Uterus (tissue), 4 donors: ENCODE data around the gene RTEL1. TPM values are rescaled to one million over a fixed set of nuclear protein-coding genes. Genes with fewer than 3 reads are reported as not detected.
A peak's percentile ranks its signal among the peaks of the same experiment; 100 is the strongest.

Source experiments
- DNase-seq, 2 donors: peaks; one replicate each; pipeline ENCODE4 v3.0.0-alpha.2; 2019 to 2020
- H3K27ac ChIP-seq, 2 donors: fragments of 200-600 bp; sonication (generic); 1 replicate in 1 of 2; 2 replicates in 1 of 2; pipeline ENCODE4 v1.5.1; 2016 to 2018
- H3K27me3 ChIP-seq, 2 donors: fragments of 200-600 bp; sonication (generic); one replicate each; pipeline ENCODE4 v1.5.1; 2018 to 2019; ENCODE audit warnings: control low read depth in 1 of 2
- H3K36me3 ChIP-seq, 2 donors: fragments of 200-600 bp; sonication (generic); one replicate each; pipeline ENCODE4 v1.5.1; 2019; ENCODE audit warnings: control low read depth in 1 of 2
- H3K4me1 ChIP-seq, 2 donors: fragments of 200-600 bp; sonication (generic); one replicate each; pipeline ENCODE4 v1.5.1; 2018 to 2019; ENCODE audit warnings: control low read depth in 1 of 2
- H3K4me3 ChIP-seq, 2 donors: fragments of 200-600 bp; sonication (generic); 1 replicate in 1 of 2; 2 replicates in 1 of 2; pipeline ENCODE4 v1.5.1; 2018 to 2019; ENCODE audit warnings: mild to moderate bottlenecking in 1 of 2
- H3K9me3 ChIP-seq, 2 donors: fragments of 200-600 bp; sonication (generic); one replicate each; pipeline ENCODE4 v1.5.1; 2019; ENCODE audit warnings: control low read depth in 1 of 2
- CTCF ChIP-seq, 4 experiments: fragments of 200-600 bp in 2 of 4; fragments of 450-650 bp in 2 of 4; sonication (generic) in 2 of 4; IDR thresholded peaks; one replicate each; pipeline ENCODE4 v1.5.1; 2016 to 2019; ENCODE audit warnings: antibody characterized with exemption in 4 of 4, mild to moderate bottlenecking in 2 of 4, moderate library complexity in 1 of 4
- POLR2A ChIP-seq, 2 donors: fragments of 450-650 bp; IDR thresholded peaks; one replicate each; pipeline ENCODE4 v1.6.1; 2016; ENCODE audit warnings: antibody characterized with exemption in 2 of 2, mild to moderate bottlenecking in 1 of 2, moderate library complexity in 1 of 2
- intact Hi-C: fragments of 100-400 bp; cut with DNase I; formaldehyde crosslinking; loops from one replicate; pipeline ENCODE4 v1.15.1; 2023; ENCODE audit warnings: low total_unique reads
- total RNA-seq, 4 donors: library from RNA; depleted of rRNA in 3 of 4; stranded (reverse); fragments of >200 nt in 3 of 4; gene quantifications; one replicate each; pipeline versions ENCODE4 v1.1.0 to v1.2.4, GENCODE V29; 2014 to 2023
- donor health status: DM: yes; HTN: yes; CAD: no.

Gene RTEL1
- total RNA-seq, 4 donors from 2014 or later = 17.4 to 56.5 (median 26.6) TPM

- TF ChIP-seq POLR2A (IDR thresholded peaks at IDR 0.05) (no peak), CTCF (IDR thresholded peaks at IDR 0.05) (no peak)
- intact Hi-C loops = no loop called here
- DNase-seq = no peak
- Histone ChIP-seq H3K36me3 (no peaks in the 10 kb centered on the region), H3K4me1 (peaks cover 0 to 13% of the 10 kb centered on the region in 2 donors), H3K9me3 (no peaks in the 10 kb centered on the region), H3K4me3 (no peak overlapping the region), H3K27me3 (no peaks in the 10 kb centered on the region), H3K27ac (no peak overlapping the region)
Measured at GRCh38 chr20:63733579-63734081, 75.5 kb downstream of the RTEL1 start.

GRCh38 chr20:63734111-63734945, 76.2 kb downstream of the RTEL1 start:
- H3K9me3 ChIP-seq = no peaks in the 10 kb centered on the region
- no peaks in the 10 kb centered on the region for H3K36me3 ChIP-seq
- DNase-seq = no peak
- intact Hi-C loops = no loop called here
- no peak overlapping the region for H3K4me3 ChIP-seq
- H3K27me3 ChIP-seq = no peaks in the 10 kb centered on the region
- peaks cover 0 to 14% of the 10 kb centered on the region in 2 donors for H3K4me1 ChIP-seq
- TF ChIP-seq POLR2A (IDR thresholded peaks at IDR 0.05) = no peak
- no peak for TF ChIP-seq CTCF (IDR thresholded peaks at IDR 0.05)
- H3K27ac ChIP-seq = no peak overlapping the region

DNA sequence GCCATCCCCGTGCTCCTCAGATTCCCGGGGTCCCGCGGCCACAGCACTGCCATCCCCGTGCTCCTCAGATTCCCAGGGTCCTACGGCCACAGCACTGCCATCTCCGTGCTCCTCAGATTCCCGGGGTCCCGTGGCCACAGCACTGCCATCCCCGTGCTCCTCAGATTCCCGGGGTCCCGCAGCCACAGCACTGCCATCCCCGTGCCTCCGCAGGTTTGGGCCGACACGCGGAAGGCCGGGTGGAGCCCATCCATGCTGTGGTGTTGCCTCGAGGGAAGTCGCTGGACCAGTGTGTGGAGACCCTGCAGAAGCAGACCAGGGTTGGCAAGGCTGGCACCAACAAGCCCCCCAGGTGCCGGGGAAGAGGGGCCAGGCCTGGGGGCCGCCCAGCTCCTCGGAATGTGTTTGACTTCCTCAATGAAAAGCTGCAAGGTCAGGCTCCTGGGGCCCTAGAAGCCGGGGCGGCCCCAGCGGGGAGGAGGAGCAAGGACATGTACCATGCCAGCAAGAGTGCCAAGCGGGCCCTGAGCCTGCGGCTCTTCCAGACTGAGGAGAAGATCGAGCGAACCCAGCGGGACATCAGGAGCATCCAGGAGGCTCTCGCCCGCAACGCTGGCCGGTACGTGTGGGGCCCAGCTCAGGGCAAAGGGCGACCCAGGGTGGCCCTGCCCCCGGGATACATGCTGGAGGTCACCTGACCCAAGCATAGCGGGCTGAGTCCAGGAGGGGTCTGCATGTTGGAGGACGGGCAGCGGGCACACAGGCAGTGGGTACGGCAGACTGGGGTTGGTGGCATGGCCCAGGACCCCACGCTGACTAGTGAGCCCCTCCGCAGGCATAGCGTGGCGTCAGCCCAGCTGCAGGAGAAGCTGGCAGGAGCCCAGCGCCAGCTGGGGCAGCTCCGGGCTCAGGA, 77.1 kb downstream of the RTEL1 start:
- Histone ChIP-seq H3K27ac (no peak overlapping the region), H3K36me3 (no peaks in the 10 kb centered on the region), H3K4me1 (peaks cover 0 to 14% of the 10 kb centered on the region in 2 donors), H3K4me3 (no peak overlapping the region), H3K27me3 (no peaks in the 10 kb centered on the region), H3K9me3 (no peaks in the 10 kb centered on the region)
- intact Hi-C loops = no loop called here
- no peak for DNase-seq
- TF ChIP-seq POLR2A (IDR thresholded peaks at IDR 0.05) (no peak), CTCF (IDR thresholded peaks at IDR 0.05) (no peak)

DNA sequence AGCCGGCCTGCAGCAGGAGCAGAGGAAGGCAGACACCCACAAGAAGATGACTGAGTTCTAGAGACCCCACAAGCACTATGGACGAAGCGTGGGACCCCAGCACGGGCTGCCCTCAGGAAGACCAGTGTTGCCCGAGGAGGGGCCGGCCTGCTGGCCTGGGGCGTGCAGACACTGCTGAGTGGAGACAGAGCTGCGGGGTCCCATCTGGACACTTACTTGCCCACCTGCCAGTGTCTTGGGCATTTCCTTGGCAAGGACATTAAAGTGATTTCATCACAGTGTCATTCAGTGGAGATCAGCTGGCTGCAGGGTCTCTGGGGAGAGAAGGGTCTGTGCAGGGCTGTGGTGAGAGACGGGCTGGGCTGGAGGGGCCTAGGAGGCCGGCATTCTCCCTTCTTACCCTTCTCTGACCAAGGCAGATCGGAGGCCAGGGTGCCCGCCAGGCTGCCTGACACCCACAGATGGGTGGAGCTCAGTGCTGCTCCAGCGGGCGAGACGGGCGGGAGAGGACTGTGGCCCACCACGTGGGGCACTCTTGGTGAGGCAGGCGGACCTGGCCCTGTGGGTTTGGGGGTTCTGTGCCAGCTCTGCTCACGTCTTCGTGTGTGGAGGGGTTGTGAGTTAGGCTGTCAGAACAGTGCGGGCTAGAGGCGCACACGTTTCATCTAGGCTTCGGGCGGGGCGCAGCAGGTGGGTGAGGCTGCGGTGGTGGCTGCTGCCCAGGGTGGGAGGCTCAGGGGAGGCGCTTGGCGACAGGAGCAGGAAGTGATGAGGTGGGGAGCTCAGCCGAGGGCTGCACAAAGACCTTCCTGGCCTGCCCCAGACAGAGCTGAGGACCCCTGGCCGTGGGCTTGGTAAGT, 78.0 kb downstream of the RTEL1 start, which contains the start of gene LIME1:
LIME1 (plus strand) TSS at position 806 of the 860 bp plus-strand sequence. CDS start 886 bp downstream, outside the sequence.
- intact Hi-C loops = no loop called here
- TF ChIP-seq CTCF (IDR thresholded peaks at IDR 0.05) (no peak), POLR2A (IDR thresholded peaks at IDR 0.05) (no peak)
- peak in 1 of 2 donors; percentile 25 for DNase-seq

More for the DNA sequence above, 78.0 kb downstream of the RTEL1 start, which contains the start of gene LIME1:
- no peak within 1 kb of the TSS for H3K27ac ChIP-seq
- H3K4me3 ChIP-seq = no peak within 1 kb of the TSS
- H3K27me3 ChIP-seq = no peaks in the 10 kb centered on the region
- H3K36me3 ChIP-seq = no peaks in the 10 kb centered on the region
- peaks cover 0 to 16% of the 10 kb centered on the region in 2 donors for H3K4me1 ChIP-seq
- no peaks in the 10 kb centered on the region for H3K9me3 ChIP-seq
